ENCODE data around the gene OMP. TPM values are rescaled to one million over a fixed set of nuclear protein-coding genes. Genes with fewer than 3 reads are reported as not detected.

Gene OMP
- total and polyA plus RNA-seq, 2 donors (not counting 3 experiments of a cell fraction or from before 2014, with no cell fraction given) = 0.80 TPM; not detected in 1

- no peaks in the 10 kb centered on the region for H3K9me1 ChIP-seq (replicated peaks; ENCODE audit: control insufficient read depth, extremely low read depth, insufficient read depth, low read length)
- no peaks in the 10 kb centered on the region for H4K20me1 ChIP-seq (replicated peaks; ENCODE audit: control insufficient read depth, extremely low read depth, insufficient read depth, low read length)
- intact Hi-C loops (cut with micrococcal nuclease) = no loop called here
- no peak for FAIRE-seq
- POLR2A ChIA-PET = no interaction called here
- H3K4me2 ChIP-seq (ENCODE audit: insufficient read depth, low read length) = no peak overlapping the region
- H3K9me3 ChIP-seq (replicated peaks; ENCODE audit: control insufficient read depth, insufficient read depth, low read length) = no peaks in the 10 kb centered on the region
- CTCF ChIA-PET = interaction anchor here (0.7 to 5.3 kb wide), 9 partner anchors 10 to 193 kb away, joined by 3 to 64 read pairs (median 5); partner anchors contain the start of gene CAPN5
- no peaks in the 10 kb centered on the region for H3K27me3 ChIP-seq (ENCODE audit: control insufficient read depth in 2 of 2, insufficient read depth in 2 of 2, low read length in 2 of 2)
- H3K27ac ChIP-seq (ENCODE audit: insufficient read depth, low read depth, low read length) = no peak overlapping the region
- peaks cover 17% of the 10 kb centered on the region for H3K4me1 ChIP-seq (ENCODE audit: control insufficient read depth, extremely low read depth, insufficient read depth, low read length)
- dilution Hi-C loops (cut with MboI; ENCODE audit: extremely low pct_ligation_motif_present, low sequenced_read_pairs) = no loop called here
- no peak for DNase-seq (ENCODE audit: low read depth, low spot score)
- no peak overlapping the region for H3K9ac ChIP-seq (replicated peaks; ENCODE audit: extremely low read depth, insufficient read depth, low read length)
- H3K36me3 ChIP-seq (ENCODE audit: control insufficient read depth in 2 of 2, extremely low read depth in 1 of 2, insufficient read depth in 2 of 2, low read length in 2 of 2) = no peaks in the 10 kb centered on the region
- BruUV-seq (replicated peaks) = no TSS peak
- H3K79me2 ChIP-seq (ENCODE audit: control insufficient read depth, insufficient read depth, low read length) = no peaks in the 10 kb centered on the region
- TF ChIP-seq CTCF (IDR thresholded peaks at IDR 0.05; ENCODE audit: extremely low read depth in 1 of 2, insufficient read depth in 1 of 2, low read depth in 1 of 2, low read length in 2 of 2) = no peak
- no peak for TF ChIP-seq JUN (IDR thresholded peaks at IDR 0.05; ENCODE audit: borderline replicate concordance, insufficient read depth, insufficient read length, low read depth)
- TF ChIP-seq MYC (IDR thresholded peaks at IDR 0.05; ENCODE audit: low read depth, low read length) = no peak
- TF ChIP-seq FOS (IDR thresholded peaks at IDR 0.05; ENCODE audit: borderline replicate concordance, insufficient read depth, low read length) = no peak
- TF ChIP-seq MAX (IDR thresholded peaks at IDR 0.05; ENCODE audit: insufficient read depth, insufficient read length) = no peak
- TF ChIP-seq POLR2AphosphoS5 (IDR thresholded peaks at IDR 0.05; ENCODE audit: insufficient read depth, low read depth, low read length) = no peak
- TF ChIP-seq POLR2A (IDR thresholded peaks at IDR 0.05; ENCODE audit: low read depth, low read length) = no peak
- TF ChIP-seq GATA2 (IDR thresholded peaks at IDR 0.05; ENCODE audit: insufficient read depth, insufficient read length, low read depth, low read length) = no peak
- TF ChIP-seq EZH2 (IDR thresholded peaks at IDR 0.05; ENCODE audit: borderline replicate concordance, low read depth, low read length, severe bottlenecking) = no peak
- H3K4me3 ChIP-seq (replicated peaks in 1 of 3; ENCODE audit: insufficient read depth in 1 of 3, low read depth in 1 of 3, low read length in 3 of 3) = no peak overlapping the region
- H2AFZ ChIP-seq (ENCODE audit: low read depth, low read length) = no peak overlapping the region
Observed at GRCh38 chr11:77111946-77112345, 9.3 kb downstream of the OMP start.

Data from endothelial cell of umbilical vein (primary cell).